GM21515 (cell line): ENCODE results near the gene EIF4A3.

ENCODE experiments used
- ATAC-seq: cut with Tn5 transposase; IDR thresholded peaks from one replicate; pipeline ENCODE4 v1.9.1; 2021; ENCODE audit not compliant: unreplicated experiment

The EIF4A3 gene

GRCh38 chr17:80147035-80147822, at the start of gene EIF4A3:
Gene EIF4A3, minus strand, starts transcription at chr17:80147128. Its CDS starts 167 bp downstream, at chr17:80146961.
- peak; percentile 80 for ATAC-seq

DNA sequence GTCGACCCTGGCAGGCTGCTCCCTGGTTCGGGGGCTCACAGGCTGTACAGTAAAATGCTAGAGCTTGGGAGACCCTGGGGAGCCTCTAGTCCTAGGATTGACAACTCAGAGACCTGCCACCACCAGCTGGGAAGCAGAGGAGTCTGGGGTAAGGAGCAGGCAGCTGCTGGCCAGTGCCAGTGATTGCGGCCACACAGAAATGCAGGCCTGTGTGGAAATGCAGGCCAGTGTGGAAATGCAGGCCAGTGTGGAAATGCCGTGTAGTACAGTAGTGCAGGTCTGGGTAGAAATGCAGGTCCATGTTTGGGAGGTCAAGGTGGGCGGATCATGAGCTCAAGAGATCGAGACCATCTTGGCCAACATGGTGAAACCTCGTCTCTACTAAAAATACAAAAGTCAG, 49.7 kb upstream of the EIF4A3 start:
- no peak for ATAC-seq

DNA sequence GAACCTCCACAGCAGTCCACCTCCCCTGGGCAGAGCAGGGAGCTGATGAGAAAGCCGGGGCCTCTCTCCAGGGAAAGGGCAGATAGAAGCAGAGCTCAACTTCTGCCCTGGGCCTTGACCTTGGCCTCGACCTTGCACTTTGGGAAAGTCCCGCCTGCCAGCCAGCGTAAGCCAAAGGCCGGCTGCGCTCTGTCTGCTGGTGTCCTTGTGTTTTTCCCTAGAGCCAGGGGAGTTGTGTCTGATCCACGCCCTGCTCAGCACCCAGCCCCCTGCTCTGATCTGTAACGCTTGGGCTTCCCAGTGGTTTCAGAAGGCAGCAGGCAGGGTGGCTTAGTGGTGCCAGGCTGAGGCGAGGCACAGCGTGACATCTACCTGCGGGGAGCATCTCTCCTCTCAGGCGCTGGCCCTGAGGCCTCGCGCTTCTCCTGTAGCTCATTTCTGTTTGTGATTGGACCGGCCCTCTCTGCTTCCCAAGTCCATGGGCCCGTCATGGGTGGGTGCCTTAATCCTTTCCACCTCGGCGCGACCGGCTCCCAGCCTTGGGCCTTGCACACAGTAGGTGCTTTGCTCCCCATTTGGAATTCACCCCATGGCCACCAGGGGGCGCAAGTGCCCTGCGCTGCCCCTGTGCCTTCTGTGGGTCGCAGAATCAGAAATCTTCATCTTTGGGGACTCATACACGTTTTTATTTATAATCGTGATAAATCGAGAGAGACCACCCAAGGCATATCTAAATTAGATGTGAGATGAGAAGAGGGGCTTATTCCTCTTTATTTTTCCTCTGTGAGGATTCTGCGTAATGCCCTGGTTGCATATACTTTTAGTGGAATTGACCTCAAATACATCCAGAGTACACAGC, 49.0 kb upstream of the EIF4A3 start:
- no peak for ATAC-seq

DNA sequence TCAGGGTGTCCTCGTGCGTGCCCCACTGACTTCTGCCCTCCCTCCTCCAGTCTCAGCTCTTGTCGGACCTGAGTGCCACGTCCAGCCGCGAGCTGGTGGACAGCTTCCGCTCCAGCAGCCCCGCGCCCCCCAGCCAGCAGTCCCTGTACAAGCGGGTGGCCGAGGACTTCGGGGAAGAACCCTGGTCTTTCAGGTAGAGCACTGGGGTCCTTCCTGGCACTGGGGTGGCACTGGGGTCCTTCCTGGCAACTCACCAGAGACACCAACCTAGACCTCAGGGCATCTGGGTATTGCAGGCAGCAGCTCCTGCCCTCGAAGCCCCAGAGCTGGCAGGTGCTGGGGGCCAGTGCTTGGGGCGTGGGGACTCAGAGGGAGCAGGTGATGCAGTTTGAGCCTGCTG, 48.2 kb upstream of the EIF4A3 start:
- ATAC-seq: no peak

GRCh38 chr17:80191865-80192661, 45.1 kb upstream of the EIF4A3 start:
- ATAC-seq: no peak

DNA sequence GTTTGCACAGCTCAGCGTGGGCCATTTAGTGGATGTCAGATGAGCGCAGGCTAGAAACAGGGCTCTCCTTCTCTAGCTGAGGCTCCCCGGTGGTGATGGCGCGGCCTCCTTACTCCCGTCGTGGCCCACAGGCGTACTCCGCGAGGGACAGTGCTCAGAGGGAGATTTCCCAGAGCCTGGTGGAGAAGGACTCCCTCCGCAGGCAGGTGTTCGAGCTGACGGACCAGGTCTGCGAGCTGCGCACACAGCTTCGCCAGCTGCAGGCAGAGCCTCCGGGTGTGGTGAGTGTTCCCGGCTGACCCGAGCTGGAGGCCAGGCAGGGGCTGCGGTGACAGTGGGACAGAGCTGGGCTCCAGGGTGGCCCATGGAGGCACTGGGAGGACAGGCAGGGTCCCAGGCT, 44.3 kb upstream of the EIF4A3 start:
- ATAC-seq: no peak

DNA sequence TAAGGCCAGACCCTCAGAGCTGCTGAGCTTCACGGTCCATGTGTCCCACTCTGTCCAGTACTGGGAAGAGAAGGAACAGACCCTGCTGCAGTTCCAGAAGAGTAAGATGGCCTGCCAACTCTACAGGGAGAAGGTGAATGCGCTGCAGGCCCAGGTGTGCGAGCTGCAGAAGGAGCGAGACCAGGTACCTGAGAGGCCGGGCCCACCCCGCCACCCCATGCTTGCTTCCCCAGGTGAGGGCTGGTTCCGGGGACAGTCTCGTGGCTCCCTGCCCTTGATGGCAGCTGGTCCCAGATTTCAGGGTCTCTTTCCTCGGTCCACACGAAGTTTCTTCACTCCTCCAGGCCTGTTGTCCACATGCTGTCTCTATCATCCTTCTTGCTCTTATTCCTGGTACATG, 43.8 kb upstream of the EIF4A3 start:
- no peak for ATAC-seq

GRCh38 chr17:80189611-80190010, 42.7 kb upstream of the EIF4A3 start:
- ATAC-seq: no peak

DNA sequence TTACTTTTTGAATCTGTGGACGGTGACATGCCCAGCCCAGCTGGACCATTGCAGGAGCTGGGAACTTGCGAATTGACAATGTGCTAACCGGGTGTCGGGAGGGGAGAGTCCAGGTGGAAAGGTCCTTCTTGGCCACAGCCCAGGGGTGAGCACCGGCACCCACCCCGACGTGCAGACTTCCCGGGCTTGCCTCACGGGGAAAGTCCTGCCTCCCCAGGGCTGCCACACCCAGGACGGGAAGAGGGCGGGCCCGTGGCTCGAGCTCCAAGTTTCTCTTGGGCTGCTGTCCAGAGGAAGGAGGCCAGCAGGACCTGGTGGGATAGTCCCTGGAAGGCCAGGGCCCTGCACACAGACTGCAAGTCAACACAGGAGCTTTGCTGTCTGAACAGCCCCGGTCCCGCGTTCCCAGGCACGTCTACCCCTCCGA, 40.6 kb upstream of the EIF4A3 start:
- ATAC-seq: no peak

- ATAC-seq: no peak
These were observed 40.2 kb upstream of the EIF4A3 start for GRCh38 chr17:80187090-80187489.

DNA sequence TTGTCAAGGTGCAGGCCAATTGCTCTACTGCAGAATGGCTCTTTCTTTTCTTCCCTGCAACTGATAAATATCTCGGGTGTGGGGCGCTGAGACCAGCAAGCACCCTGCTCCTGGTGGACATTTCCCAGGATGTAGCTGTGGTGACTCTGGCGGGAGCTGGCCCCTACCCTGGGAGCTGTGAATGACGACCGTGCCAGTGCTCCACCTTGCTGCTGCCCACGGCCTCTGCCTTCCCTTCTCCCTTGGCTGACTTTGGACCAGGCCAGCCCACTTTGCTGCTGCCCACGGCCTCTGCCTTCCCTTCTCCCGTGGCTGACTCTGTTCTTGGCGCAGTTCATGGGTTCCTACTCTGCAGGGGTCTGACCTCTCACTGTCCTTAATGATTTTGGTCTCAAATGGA, 39.0 kb upstream of the EIF4A3 start:
- no peak for ATAC-seq

DNA sequence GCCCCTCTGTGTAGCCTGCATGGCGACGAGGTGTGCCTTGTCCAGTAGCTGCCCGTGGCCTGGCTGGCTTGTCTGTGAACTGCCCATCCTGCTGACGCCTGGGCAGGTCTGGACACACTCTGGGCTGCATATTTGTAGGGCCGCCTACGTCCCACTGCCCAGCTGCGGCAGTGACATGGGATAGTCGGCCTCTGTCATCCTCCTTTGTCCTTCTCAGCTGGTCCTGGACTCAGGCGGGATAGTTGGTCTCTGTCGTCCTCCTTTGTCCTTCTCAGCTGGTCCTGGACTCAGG, 37.4 kb upstream of the EIF4A3 start:
- ATAC-seq: no peak

DNA sequence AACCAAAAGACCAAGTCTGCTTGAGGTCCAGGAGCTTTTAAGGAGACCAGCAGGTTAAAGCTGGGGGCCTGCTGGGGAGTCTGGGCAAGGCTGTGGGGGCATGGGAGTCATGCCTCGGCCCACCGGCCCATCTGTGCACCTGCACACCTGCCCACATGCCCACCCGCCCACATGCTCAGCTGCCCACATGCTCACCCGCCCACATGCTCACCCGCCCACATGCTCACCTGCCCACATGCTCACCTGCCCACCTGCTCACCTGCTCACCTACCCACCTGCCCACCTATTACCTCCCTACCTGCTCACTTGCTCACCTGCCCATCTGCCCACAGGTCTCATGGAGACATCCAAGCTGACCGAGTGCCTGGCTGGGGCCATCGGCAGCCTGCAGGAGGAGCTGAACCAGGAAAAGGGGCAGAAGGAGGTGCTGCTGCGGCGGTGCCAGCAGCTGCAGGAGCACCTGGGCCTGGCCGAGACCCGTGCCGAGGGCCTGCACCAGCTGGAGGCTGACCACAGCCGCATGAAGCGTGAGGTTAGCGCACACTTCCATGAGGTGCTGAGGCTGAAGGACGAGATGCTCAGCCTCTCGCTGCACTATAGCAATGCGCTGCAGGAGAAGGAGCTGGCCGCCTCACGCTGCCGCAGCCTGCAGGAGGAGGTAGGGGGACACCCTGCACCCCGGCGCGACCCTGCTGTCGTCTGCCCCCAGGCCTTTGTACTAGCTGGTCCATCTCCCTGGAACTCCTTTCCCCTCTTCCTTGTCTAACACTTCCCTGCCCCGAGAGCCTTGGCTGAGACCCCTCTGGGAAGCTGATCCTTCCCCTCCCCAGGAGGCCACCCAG, 36.9 kb upstream of the EIF4A3 start:
- ATAC-seq: no peak

- ATAC-seq: no peak
These were observed 35.9 kb upstream of the EIF4A3 start for GRCh38 chr17:80182845-80183223.

DNA sequence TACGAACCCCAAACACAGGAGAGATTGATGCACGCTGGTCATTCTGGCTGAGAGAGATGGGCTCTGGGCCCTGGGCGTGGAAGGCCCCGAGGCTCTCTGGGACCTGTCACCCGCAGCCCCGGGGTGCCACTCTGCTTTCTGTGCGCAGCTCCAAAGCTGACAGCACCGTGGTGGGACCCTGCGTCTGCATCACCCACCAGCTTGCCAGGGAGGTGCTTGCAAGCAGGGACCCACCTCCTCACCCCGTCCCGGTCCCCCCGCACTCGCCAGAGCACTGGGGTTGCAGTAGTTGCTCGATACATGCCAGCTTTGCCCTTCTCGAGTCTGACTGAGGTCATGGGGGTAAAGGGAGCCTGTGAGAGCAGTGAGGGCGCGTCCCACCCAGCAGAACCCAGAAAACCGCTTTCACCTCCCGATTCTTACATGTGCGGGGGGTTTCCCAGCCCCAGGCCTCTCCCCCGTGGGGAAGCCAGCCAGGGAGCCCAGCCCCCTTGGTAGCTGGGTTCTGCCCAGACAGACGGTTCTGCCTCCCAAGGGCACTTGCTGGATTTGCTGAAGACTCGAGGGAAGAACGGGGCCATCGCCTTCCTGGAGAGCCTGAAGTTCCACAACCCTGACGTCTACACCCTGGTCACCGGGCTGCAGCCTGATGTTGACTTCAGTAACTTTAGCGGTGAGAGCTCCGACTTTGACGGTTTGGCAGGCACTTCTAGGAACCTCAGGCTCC, 35.4 kb upstream of the EIF4A3 start:
- ATAC-seq: no peak

DNA sequence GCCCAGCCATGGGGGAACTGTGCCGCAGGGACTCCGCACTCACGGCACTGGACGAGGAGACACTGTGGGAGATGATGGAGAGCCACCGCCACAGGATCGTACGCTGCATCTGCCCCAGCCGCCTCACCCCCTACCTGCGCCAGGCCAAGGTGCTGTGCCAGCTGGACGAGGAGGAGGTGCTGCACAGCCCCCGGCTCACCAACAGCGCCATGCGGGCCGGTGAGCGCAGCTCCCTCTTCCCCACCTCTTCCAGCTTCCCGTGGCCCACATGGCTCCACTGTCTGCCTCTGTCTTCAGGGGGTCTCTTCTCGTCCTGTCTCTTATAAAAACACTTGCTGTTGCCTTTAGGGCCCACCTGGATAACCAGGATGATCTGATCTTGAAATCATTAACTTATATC, 34.5 kb upstream of the EIF4A3 start:
- no peak for ATAC-seq

DNA sequence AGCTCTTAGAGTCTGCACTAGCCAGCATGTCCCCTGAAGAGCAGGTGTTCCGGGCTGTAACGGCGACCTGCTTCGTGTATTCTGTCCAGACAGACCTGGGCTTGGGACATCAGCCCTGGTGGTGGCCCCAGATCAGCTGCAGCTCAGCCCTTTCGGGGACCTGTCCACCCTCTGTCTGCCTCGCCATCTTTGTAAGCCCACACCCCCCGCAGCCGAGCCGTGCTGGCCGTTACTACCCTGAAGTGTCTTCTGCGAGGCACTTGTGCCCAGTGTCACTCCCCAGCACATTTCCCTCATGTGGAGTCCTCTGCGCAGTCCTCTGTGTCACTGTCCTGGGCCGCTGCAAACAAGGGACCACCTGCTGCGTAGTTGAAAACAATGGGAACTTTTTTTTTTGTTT, 33.3 kb upstream of the EIF4A3 start:
- ATAC-seq: no peak

DNA sequence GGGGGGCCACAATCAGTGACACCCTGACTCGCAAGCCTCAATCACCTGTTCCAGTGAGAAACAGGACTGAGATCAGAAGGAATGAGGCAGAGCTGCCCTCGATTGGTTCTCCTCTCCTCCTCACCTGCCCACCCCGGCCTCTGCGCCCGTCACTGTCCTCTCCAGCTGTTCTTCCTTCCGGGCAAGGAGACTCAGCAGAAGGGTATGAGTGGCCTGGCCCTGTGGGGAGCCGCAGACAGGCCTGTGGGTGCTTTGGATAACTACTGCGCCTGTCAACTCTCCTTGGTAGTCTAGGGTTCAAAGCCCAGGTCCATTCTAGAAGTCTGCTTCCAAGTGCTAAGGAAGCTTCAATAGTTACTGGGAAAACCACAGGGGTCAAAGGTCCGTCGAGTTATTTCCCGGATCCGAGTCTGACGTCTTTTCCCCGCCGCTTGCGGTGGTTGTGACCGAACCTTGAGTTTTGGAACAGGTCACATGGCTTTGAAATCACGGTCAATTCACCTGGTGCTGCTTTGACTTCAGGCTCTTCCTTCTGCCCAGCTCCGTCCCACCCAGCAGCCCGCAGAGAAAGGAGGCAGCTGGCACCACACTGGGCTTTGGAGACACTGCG, 31.2 kb upstream of the EIF4A3 start:
- ATAC-seq: no peak

DNA sequence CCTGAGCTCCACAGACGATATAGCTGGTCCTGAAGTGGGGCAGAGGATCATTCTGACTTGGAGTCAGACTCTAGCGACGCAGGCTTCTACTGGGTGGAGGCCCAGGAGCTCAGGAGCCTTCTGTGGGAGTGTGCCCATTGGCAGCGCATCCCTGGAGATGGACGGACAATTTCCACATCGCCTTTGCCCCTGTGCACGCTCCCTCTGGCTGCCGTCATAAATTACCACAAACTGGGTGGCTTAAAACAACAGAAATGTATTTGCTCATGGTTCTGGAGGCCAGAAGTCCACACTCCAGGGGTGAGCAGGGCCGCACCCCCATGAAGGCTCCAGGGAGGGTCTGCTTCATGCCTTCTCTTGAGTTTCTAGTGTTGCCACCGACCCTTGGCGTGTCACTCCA, 29.8 kb upstream of the EIF4A3 start:
- ATAC-seq: no peak

DNA sequence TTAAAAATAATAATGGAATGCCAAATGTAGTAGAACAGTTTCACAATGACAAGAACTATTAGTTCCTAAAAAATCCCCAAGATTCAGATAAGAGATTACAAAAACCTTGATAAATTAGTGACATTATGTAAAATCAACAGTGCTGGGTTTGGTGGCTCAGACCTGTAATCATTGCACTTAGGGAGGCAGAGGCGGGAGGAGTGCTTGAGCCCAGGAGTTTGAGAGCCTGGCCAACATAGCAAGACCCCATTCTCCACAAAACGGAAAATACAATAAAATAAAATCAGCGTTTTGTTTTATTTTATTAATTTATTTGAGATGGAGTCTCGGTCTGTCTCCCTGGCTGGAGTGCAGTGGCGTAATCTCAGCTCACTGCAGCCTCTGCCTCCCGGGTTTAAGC, 27.0 kb upstream of the EIF4A3 start:
- no peak for ATAC-seq
